ENCODE data around the gene KIF26B. TPM values are rescaled to one million over a fixed set of nuclear protein-coding genes. Genes with fewer than 3 reads are reported as not detected.

The KIF26B gene
- total and polyA plus RNA-seq, 2 of the 4 experiments (the other 2 are of a cell fraction): 0.53 to 0.54 TPM

- Histone ChIP-seq H4K5ac (ENCODE audit: low read depth, low read length) (no peak overlapping the region), H2BK20ac (ENCODE audit: low read depth, low read length) (no peak overlapping the region), H4K91ac (ENCODE audit: insufficient read depth, low read depth, low read length) (no peak overlapping the region), H4K8ac (ENCODE audit: low read depth in 2 of 2, low read length in 2 of 2) (no peak overlapping the region), H2AK9ac (replicated peaks; ENCODE audit: low read depth, low read length, poor library complexity) (no peak overlapping the region), H2BK15ac (ENCODE audit: low read depth, low read length) (no peak overlapping the region), H2BK120ac (ENCODE audit: low read depth, low read length) (no peak overlapping the region), H4K20me1 (ENCODE audit: insufficient read depth, low read length) (no peaks in the 10 kb centered on the region), H3K27me3 (ENCODE audit: control insufficient read depth, insufficient read depth, low read length) (no peaks in the 10 kb centered on the region), H3K18ac (ENCODE audit: low read depth, low read length) (no peak overlapping the region), H3K9me1 (ENCODE audit: insufficient read depth, low read length) (no peaks in the 10 kb centered on the region), H3K9ac (ENCODE audit: low read depth, low read length) (no peak overlapping the region), H3K4me2 (ENCODE audit: low read depth, low read length) (no peak overlapping the region), H3K79me1 (ENCODE audit: low read depth in 1 of 2, low read length in 2 of 2) (no peaks in the 10 kb centered on the region), H3K14ac (replicated peaks; ENCODE audit: low read depth, low read length) (no peak overlapping the region), H3K56ac (ENCODE audit: extremely low read depth, insufficient read depth, low read length) (no peak overlapping the region), H2BK5ac (ENCODE audit: low read depth, low read length, poor library complexity, severe bottlenecking) (no peak overlapping the region), H3K36me3 (ENCODE audit: control insufficient read depth, insufficient read depth, low read length) (peaks cover 2% of the 10 kb centered on the region; the same call in 1 of the 2 replicates), H2AFZ (replicated peaks; ENCODE audit: low read length, poor library complexity) (no peak overlapping the region), H3K23ac (ENCODE audit: low read depth, low read length) (no peak overlapping the region), H3K4me3 (ENCODE audit: insufficient read depth, low read depth, low read length) (no peak overlapping the region), H2AK5ac (ENCODE audit: low read depth, low read length) (no peak overlapping the region), H3K4me1 (ENCODE audit: control insufficient read depth, insufficient read depth, low read length) (no peaks in the 10 kb centered on the region), H3K4ac (ENCODE audit: low read depth, low read length) (no peak overlapping the region), H3K9me3 (ENCODE audit: control insufficient read depth, insufficient read depth, low read length) (no peaks in the 10 kb centered on the region), H3K27ac (ENCODE audit: insufficient read depth, low read length) (no peak overlapping the region)
- POLR2A ChIA-PET (ENCODE audit: unreplicated experiment): no interaction called here
- CTCF ChIA-PET: no interaction called here
- DNase-seq (no peak), ATAC-seq (ENCODE audit: low read depth) (no peak)
- TF ChIP-seq RCOR1 (IDR thresholded peaks at IDR 0.05; ENCODE audit: insufficient replicate concordance, low read length): no peak
- TF ChIP-seq CHD1 (IDR thresholded peaks at IDR 0.05; ENCODE audit: low read depth, low read length): no peak
- TF ChIP-seq MXI1 (IDR thresholded peaks at IDR 0.05; ENCODE audit: borderline replicate concordance, low read depth, low read length): no peak
- TF ChIP-seq SMC3 (IDR thresholded peaks at IDR 0.05; ENCODE audit: low read depth, low read length): no peak
- dilution Hi-C loops (cut with HindIII; ENCODE audit: low sequenced_read_pairs, unreplicated experiment): no loop called here
- no CpG with 5 or more reads among the region's 5 CpGs for WGBS, 2 experiments (ENCODE audit: extremely low coverage in 2 of 2, insufficient read length in 1 of 2)
- BruUV-seq (replicated peaks): no TSS peak
- intact Hi-C loops (cut with micrococcal nuclease): no loop called here
- in situ Hi-C loops (cut with MboI; ENCODE audit: low sequenced_read_pairs): no loop called here
These were observed 223.1 kb downstream of the KIF26B start for GRCh38 chr1:245377854-245378253.

All from IMR-90 (cell line).